ENCODE results near the gene ZNHIT3.

GRCh38 chr17:36512641-36513040 lies 26.2 kb downstream of the ZNHIT3 start:
- TF ChIP-seq CTCF (IDR thresholded peaks at IDR 0.05; ENCODE audit: low read depth, low read length, poor library complexity, severe bottlenecking) (no peak), EZH2phosphoT487 (IDR thresholded peaks at IDR 0.05; ENCODE audit: borderline replicate concordance, low read length) (no peak)

Data from DOHH2 (cell line).